ENCODE results near the gene REM2.

DNA sequence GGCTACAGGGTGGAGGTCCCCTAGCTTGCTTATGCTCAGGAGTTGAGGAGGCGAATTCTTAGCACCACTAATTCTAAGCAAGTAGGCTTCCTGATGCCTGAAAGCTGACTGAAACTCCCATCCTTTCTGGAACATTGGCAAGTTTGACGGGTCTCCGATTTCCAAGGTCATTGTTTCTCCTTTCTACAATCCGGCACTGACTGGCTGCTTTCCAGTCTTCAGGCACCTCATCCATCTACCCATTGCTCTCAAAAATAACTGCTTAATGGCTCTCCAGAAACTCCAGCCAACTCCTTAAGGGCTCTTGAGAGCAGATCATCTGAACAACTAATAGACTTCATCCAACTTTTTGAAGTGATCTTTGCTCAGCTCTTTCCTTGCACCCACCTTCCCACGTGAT is 13.3 kb downstream of the REM2 start:
- TF ChIP-seq, protein P1, sequence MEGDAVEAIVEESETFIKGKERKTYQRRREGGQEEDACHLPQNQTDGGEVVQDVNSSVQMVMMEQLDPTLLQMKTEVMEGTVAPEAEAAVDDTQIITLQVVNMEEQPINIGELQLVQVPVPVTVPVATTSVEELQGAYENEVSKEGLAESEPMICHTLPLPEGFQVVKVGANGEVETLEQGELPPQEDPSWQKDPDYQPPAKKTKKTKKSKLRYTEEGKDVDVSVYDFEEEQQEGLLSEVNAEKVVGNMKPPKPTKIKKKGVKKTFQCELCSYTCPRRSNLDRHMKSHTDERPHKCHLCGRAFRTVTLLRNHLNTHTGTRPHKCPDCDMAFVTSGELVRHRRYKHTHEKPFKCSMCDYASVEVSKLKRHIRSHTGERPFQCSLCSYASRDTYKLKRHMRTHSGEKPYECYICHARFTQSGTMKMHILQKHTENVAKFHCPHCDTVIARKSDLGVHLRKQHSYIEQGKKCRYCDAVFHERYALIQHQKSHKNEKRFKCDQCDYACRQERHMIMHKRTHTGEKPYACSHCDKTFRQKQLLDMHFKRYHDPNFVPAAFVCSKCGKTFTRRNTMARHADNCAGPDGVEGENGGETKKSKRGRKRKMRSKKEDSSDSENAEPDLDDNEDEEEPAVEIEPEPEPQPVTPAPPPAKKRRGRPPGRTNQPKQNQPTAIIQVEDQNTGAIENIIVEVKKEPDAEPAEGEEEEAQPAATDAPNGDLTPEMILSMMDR (IDR thresholded peaks at IDR 0.05; ENCODE audit: low read depth, low read length): no peak
- TF ChIP-seq EZH2phosphoT487 (IDR thresholded peaks at IDR 0.05; ENCODE audit: low read depth): no peak
